Measurements from ENCODE around the gene DDX51. TPM values are rescaled to one million over a fixed set of nuclear protein-coding genes. Genes with fewer than 3 reads are reported as not detected.

Gene DDX51
- total and polyA plus RNA-seq, 2 experiments from 2014 or later: 12.4 to 18.3 TPM

- TF ChIP-seq ZNF462 (CRISPR knock-in tag; IDR thresholded peaks at IDR 0.05): no peak
- no peak for TF ChIP-seq NANOG (IDR thresholded peaks at IDR 0.05; ENCODE audit: borderline replicate concordance)
- no peak for TF ChIP-seq CTCF (conservative IDR thresholded peaks at IDR 0.05; ENCODE audit: low read depth in 2 of 2)
- TF ChIP-seq EZH2phosphoT487 (IDR thresholded peaks at IDR 0.05; ENCODE audit: unreplicated experiment): no peak
- no peak for TF ChIP-seq ZNF114 (CRISPR knock-in tag; IDR thresholded peaks at IDR 0.05)
- no peak for TF ChIP-seq CREB1 (CRISPR knock-in tag; IDR thresholded peaks at IDR 0.05; ENCODE audit: low read depth)
- TF ChIP-seq JUNB (IDR thresholded peaks at IDR 0.05; ENCODE audit: unreplicated experiment): no peak
These were observed 48.4 kb downstream of the DDX51 start (continued) for GRCh38 chr12:132095520-132096409.

Measured in GM23338 (cell line).